C4-2B (cell line): ENCODE results near the gene SLC16A13.

Experiments
- ZFX ChIP-seq: fragments of 450-650 bp; IDR thresholded peaks from 2 replicates; pipeline ENCODE4 v1.6.1; 2017
- TF ChIP-seq, protein P1 (sequence below): fragments of 450-650 bp; conservative IDR thresholded peaks from 2 replicates; pipeline ENCODE4 v1.5.1; 2017; ENCODE audit warnings: mild to moderate bottlenecking

GRCh38 chr17:7056386-7056785 lies 20.6 kb downstream of the SLC16A13 start:
- TF ChIP-seq, protein P1, sequence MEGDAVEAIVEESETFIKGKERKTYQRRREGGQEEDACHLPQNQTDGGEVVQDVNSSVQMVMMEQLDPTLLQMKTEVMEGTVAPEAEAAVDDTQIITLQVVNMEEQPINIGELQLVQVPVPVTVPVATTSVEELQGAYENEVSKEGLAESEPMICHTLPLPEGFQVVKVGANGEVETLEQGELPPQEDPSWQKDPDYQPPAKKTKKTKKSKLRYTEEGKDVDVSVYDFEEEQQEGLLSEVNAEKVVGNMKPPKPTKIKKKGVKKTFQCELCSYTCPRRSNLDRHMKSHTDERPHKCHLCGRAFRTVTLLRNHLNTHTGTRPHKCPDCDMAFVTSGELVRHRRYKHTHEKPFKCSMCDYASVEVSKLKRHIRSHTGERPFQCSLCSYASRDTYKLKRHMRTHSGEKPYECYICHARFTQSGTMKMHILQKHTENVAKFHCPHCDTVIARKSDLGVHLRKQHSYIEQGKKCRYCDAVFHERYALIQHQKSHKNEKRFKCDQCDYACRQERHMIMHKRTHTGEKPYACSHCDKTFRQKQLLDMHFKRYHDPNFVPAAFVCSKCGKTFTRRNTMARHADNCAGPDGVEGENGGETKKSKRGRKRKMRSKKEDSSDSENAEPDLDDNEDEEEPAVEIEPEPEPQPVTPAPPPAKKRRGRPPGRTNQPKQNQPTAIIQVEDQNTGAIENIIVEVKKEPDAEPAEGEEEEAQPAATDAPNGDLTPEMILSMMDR, result no peak
- no peak for TF ChIP-seq ZFX
